OCI-LY7 (cell line): ENCODE results near the gene UGT1A10.

Experiments
- EZH2phosphoT487 ChIP-seq: fragments of 200-600 bp; sonication (generic); IDR thresholded peaks from 2 replicates; pipeline ENCODE4 v1.6.1; 2018; ENCODE audit warnings: low read depth, borderline replicate concordance, mild to moderate bottlenecking, mixed run types, antibody characterized with exemption, low read length, moderate library complexity, mixed read lengths
- TF ChIP-seq, protein P1 (sequence below): fragments of 200-600 bp; sonication (generic); conservative IDR thresholded peaks from 2 replicates; pipeline ENCODE4 v1.5.1; 2014; ENCODE audit warnings: mild to moderate bottlenecking, antibody characterized with exemption, low read length, moderate library complexity, mixed read lengths

DNA sequence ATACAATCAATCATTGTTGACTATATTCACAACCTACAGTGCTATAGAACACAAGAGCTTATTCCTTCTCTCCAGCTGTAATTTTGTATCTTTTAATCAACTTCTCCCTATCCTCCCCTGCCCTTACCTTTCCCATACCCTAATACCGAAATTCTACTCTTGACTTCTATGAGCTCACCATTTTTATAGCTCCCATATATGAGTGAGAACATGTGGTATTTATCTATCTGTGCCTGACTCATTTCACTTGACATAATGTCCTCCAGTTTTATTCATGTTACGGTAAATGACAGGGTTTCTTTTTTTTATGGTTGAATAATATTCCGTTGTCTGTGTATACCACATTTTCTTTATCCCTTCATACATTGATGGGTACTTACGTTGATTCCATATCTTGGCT, 144.5 kb downstream of the UGT1A10 start:
- TF ChIP-seq, protein P1, sequence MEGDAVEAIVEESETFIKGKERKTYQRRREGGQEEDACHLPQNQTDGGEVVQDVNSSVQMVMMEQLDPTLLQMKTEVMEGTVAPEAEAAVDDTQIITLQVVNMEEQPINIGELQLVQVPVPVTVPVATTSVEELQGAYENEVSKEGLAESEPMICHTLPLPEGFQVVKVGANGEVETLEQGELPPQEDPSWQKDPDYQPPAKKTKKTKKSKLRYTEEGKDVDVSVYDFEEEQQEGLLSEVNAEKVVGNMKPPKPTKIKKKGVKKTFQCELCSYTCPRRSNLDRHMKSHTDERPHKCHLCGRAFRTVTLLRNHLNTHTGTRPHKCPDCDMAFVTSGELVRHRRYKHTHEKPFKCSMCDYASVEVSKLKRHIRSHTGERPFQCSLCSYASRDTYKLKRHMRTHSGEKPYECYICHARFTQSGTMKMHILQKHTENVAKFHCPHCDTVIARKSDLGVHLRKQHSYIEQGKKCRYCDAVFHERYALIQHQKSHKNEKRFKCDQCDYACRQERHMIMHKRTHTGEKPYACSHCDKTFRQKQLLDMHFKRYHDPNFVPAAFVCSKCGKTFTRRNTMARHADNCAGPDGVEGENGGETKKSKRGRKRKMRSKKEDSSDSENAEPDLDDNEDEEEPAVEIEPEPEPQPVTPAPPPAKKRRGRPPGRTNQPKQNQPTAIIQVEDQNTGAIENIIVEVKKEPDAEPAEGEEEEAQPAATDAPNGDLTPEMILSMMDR, result no peak
- no peak for TF ChIP-seq EZH2phosphoT487
